HG03342 (cell line): Measurements from ENCODE around the gene GRID1.
"Not testable (repeated sequence)": the region's sequence is repeated elsewhere in the genome, so short reads cannot be mapped to it uniquely, and the experiment has no call there.

Experiments
- ATAC-seq: cut with Tn5 transposase; IDR thresholded peaks from one replicate; pipeline ENCODE4 v1.9.1; 2021; ENCODE audit warnings: mild to moderate bottlenecking, moderate library complexity; ENCODE audit not compliant: unreplicated experiment

The GRID1 gene

DNA sequence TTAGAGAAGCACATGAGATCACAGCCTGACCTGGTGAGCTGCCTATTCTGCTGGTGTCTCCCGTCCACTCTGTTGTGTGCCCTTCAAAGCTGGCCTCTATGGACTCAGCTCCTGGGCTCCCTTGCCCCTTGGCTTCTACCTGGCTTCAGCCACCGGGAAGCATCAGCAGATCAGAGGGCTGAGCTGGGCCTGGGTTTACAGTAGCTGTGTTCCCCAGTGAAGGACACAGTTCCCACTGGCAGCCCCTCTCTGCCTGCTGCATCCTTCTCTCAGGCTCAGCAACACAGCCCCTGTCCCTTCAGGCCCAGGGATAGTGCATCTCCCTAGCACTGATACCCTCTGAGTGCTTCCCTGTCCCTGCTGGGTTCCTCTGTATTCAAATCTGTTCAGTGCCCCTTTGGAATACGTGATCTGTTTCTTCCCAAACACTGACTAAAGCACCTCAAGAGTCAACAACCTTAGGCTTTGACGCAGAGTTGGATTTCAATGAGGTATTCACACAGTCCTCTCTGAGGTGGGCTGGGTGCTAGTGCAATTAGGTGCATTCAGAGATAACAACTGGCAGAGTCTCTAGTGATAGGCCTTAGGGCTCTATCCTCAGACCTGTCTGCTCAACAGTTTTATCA lies 109.8 kb downstream of the GRID1 start:
- ATAC-seq: no peak

DNA sequence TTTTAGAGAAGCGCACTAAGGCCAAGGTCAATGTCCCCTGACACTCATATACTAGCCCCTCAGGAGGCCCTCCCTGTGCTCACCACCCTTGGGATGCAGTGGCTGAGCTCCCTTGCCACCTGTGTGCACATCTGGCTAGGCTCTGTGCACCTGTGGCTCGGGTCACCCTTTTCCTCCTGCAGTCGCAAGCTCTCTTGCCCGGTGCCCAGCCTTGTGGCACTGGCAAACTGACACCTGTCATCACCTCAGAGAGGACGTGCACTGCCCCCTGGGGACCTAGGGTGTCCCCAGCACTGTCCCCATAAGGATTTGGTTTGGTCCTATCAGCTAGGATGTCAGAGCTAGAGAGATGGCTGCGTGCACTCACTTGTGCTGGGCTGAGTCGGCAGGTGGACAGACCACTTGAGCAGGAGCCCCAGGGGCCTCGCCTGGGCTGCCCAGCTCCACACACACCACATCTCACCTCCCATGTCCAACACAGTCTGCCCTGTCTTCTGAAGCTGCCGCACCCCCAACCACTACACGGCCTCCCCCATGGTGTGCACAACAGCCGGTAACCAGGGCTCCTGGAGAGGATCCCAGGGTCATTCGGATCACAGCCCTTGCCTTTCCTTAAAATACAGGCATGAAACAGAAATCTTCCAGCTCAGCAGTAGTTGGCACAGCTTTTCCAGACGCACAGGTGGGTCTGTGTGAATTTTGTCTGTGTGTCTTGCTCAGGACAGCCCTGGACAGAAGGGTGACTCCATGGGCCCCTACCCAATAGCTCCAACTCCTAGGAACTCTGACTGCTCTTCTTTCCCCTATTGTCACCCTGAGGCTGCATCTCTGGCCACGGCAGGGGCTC lies 111.0 kb downstream of the GRID1 start:
- no peak for ATAC-seq

DNA sequence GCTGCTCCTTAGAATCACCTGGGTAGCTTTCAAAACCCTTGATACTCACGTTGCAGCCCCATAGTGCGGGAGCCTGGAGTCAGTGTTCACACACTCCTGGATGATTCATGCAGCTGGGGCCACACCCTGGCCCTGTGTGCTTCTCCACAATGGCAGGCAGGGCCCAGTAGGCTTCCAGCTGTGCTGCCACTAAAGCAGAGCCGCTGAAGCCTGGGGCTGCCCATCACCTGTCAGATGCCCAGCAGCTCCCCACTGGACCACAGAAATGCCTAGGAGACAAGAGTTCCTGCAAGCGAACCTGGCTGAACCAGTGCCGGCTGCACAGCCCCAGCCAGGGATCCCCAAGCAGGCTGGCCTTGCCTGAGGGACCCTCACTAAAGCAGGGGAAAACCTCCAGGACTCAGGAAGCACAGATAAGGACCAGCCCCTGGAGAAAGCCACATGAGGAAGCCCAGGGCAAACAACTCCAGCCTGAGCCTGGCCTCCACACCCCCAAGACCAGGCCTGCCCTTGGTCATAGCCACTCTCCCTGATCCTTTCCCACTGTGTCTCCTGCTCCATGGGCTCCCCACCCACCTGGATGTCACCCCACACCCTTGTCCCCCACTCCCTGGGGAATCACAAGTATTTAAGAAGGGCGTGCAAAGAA lies 111.9 kb downstream of the GRID1 start:
- no peak for ATAC-seq

DNA sequence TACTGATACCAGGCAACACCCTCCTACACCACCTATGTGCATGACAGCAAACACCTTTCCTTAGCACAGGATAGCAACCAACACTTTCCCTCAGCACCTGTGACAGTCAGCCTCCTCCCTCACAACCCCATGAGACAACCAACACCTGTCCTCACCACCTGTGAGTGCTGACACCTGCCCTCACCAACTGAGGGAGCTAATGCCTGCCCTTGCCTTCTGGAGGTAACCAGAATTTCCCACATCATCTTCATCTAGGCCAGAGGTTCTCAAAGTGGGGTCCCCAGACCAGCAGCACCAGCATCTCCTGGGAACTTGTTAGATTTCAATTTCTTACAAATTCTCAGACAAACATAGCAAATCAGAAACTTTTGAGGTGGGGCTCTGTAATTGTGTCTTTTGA lies 112.5 kb downstream of the GRID1 start:
- no peak for ATAC-seq

DNA sequence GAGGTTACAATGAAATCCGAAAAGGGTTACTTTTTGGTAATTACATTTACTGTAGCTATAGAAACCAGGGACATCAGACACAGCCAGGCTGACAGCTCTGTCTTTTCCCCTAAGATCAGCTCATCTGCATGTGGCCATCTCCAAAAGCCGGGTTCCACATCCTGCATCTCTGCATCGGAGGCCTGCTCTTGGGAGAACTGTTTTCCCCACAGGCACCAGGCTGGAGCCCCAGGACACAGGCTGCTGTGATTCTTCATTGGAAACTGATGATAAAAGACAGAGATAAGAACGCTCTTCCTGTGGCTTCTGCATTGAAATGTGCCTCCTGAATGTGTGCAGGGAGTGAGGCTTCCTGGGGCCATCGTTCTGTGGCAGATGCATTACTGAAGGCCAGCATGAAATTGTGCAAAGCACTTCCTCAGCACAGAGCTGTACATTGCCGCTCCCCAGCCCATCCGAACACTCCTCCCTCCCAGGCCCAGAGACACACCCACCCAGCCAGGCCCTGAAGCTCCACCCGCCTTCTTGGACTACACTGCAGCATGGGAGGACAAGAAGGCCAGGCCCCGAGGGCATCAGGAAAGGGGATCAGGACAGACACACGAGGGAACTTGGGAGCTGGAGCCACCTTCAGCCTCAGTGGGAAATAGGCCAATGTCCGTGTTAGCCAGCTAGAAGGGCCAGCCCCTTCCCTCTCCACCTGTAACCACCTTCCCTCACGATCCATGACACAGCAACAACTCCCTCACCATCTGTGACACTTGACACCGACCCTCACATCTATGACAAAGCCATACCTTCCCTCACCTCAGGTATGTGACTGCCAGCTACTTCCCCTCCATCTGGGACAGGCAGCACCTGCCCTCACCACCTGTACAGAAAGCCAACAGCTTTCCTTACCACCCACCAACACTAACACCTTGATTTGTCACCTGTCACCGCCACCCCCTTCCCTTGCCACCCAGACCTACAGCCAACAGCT lies 113.2 kb downstream of the GRID1 start:
- no peak for ATAC-seq

DNA sequence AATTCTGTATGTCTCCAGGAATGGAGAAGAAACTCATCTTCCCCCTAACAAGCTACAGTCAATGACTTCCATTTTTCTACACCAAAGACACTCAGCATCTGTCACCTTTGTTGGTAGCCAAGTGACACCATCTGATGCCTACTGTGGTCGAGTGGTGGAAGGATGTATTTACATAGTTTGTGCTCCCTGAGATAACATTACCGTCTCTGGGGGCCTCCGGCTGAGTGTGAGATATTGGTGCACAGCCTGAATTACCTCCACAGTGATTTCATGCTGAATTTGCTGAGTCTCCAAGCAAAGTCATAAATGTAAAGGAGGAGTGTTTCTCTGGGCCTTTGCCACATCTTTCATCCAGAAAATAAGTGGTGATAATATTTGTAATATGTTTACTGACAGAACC lies 114.0 kb downstream of the GRID1 start:
- no peak for ATAC-seq

DNA sequence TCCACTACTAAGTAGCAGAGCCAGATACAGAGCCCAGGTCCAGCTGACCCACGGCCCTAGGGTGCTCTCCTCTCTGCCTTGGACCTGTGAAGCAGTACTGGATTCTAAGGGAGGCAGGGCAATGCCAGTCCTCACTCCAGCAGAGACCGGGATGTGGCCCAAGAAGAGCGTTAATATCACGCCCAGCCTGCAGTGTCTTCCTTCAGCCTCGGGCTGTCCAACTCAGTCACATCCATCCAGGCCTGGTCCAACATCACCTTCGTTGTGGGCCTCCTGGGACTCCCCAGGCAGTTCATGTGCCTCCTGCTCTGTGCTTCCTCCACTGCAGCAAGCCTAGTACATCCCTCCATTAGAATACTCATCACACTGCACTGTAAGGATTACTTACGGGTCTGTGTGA lies 114.5 kb downstream of the GRID1 start:
- ATAC-seq: no peak

DNA sequence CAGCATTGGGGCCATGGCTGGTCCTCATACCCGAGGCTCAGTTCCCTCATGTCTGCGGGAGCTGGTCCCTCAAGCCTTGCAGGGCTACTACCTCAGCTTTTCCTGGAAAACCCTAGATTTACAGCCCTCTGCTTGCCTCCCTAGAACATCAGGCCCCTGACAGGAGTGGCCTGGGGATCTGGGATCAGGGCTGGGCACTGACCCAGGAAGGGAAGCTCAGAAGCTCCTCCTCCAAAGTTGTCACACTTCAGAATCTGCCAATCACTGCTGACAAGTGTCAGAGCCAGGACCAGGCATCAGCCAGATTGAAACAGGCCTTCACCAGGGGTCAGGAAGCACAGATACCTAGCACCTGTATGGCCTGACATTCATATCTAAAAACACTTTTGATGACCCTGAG lies 115.2 kb downstream of the GRID1 start:
- ATAC-seq: no peak

DNA sequence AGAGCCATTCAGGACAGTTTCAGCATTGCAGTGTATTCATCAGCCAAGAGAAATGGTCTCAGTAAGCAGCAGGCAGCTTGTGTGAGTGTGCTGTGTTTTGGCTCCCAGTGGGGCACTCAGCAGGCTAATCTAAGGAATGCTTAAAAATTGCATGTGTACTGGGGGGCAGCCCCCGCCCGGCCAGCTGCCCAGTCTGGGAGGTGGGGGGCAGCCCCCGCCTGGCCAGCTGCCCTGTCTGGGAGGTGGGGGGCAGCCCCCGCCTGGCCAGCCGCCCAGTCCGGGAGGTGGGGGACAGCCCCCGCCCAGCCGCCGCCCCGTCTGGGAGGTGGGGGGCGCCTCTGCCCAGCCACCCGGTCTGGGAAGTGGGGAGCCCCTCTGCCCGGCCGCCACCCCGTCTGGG lies 116.2 kb downstream of the GRID1 start:
- no peak for ATAC-seq

DNA sequence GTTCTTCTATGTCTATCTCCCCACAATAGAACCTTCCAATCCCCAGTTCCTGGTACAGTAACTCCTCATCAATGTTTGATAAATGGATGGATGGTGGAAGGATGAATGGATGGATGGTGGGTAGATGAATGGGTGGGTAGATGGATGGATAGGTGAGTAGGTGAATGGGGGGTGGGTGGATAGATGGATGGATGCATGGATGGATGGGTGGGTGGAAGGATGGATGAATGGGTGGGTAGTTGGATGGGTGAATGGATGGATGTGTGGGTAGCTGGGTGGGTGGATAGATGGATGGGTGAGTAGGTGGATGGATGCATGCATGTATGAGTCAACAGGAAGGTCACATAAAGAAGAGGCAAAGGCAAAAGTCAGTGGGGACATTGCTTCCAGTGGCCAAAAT lies 116.8 kb downstream of the GRID1 start:
- ATAC-seq: no peak

DNA sequence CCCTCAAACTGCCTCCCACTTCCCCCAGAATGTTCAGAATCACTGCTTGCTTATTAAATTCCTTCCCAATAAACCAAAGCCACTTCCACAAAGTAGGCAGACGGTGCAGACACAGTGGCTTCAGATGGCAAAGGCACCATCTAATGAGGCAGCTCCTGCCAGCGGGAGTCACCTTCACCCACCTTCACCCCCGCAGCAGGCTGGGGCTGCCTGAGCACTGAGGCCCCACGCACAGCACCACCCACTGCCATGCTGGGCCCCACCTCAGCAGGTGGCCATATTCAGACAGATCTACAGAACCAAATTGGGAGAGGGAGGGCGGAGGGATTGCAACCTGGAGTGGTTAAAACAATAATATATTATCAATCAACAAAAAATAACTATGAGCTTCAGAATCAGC lies 118.5 kb downstream of the GRID1 start:
- ATAC-seq: no peak

DNA sequence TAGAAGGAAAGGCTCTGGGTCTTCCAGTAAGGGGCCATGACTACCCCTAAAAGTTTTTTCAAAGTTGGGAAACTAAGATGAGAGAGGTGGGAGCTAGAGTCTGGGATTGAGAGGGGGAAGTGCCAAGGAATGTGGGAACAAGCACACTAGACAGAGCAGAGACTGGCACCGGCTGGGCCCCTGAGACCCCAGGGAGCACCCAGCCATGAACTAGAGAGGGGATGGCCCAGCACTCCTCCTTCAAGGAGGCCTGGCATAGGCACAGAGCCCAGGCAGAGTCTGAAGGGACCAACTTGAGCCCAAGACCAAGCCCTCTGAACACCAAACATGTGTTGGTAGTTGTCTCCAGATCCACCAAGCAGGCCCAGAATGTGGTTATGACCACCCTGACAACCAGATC lies 119.0 kb downstream of the GRID1 start:
- no peak for ATAC-seq

DNA sequence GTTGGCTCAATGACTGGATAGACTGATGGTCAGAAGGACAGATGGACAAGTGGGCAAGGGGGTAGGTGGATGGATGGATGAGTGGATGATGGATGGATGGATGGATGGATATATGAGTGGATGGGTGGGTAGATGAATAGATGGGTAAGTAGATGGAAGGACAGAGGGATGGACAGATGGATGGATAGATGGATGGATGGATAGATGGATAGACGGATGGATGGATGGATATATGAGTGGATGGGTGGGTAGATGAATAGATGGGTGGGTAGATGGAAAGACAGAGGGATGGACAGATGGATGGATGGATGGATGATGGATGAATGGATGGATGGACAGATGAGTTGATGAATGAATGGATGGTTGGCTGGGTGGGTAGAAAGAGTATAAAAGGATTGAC lies 119.5 kb downstream of the GRID1 start:
- no peak for ATAC-seq

DNA sequence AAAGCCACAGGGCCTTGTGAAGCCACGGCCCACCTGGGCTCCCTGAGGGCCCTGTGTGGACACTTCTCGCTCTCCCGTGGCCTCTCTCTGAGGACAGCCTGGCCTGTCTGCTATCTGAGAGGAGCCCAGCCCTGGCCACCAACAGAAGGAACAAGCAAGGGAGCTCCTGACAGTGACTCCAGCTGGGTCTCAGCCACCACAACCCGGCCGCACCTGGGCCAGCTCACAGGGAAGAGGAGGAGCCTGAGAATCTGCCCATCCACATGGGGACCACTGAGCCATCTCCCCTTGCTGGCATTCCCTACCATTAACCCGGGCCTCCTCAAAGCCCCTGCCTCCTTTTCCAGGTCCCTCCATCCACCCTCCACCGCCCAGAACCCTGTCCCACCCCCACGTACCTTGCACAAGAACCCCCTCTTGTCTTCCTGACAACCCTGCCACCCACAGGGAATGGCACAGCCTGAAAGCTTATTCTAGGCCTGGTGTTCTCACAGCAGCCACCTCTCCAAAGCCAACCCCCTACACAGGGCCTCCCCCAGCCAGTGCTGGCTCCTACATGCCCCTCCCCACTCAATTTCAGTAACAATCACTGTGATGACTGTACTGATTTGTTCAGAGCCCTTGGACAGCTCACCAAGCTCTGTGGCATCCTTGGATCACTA lies 120.2 kb downstream of the GRID1 start:
- no peak for ATAC-seq

DNA sequence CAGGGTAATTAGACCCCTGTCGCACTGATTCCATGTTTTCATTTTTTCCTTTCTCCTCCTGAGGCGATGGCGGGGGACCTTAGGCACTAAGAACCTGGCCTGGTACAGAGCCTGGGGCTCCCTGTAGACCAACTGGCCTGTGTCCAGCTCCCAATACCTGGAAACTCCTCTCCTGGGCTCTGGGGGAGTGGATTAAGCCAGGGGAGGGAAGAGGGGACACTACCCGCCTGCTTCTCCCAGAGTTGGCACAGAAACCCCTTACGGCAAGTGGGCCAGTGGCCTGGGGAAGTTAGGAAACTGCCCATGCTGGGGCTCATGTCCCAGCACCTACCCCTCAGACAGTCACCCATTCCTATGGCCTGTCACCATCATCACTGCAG lies 121.6 kb downstream of the GRID1 start:
- ATAC-seq: no peak

DNA sequence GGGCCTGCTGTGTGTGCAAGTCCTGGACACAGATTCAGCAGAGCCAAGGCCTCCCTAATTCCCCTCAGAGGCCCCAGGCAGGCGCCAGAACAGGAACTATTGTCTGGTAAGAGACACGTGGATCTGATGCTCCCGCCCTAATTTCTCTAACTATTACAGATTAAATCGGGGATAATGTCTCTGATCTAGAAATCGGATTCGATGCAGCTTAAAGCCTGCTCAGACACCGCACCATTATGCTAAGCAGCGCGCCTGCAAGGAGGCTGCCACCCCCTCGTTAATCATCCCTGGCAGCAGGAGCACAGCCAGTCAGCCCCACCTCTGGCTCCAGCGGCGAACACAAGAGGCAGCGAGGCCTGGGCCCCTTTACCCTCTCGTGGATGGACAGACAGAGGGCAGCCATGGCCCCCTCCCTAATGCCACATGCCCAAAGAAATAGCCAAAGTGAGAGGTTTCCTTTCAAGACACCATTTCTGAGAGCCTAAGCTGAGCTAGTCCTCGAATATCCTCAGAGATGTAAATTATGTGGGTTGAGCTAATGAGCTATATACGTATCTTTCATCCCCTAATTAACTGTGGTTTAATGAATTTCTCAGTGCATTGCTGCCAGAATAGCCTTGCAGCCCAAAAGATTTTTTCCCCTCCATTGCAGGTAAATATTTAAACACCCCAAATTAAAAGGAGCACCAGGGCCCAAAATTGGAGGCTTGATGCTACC lies 122.1 kb downstream of the GRID1 start:
- no peak for ATAC-seq

DNA sequence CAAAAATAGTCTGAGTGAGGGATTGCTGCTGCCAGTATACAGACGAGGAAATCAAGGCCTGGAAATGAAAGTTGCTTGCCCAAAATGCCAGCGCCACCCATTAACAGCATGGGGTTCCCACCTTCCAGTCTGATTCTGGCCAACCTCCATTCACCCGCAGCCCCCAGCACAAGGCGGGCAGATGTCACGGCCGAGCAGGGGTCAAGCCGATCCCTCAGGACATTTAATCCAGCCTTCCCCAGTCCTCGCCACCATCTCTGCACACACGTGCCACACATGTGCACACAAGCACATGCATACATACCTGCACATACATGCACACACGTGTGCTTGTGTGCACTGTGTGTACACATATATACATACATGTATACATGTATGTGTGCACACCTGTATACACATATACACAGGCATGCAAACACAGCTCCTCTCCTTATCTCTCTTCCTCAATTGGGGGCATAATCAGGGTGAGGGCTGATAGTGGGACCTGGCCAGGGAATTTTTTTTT lies 122.9 kb downstream of the GRID1 start:
- no peak for ATAC-seq

DNA sequence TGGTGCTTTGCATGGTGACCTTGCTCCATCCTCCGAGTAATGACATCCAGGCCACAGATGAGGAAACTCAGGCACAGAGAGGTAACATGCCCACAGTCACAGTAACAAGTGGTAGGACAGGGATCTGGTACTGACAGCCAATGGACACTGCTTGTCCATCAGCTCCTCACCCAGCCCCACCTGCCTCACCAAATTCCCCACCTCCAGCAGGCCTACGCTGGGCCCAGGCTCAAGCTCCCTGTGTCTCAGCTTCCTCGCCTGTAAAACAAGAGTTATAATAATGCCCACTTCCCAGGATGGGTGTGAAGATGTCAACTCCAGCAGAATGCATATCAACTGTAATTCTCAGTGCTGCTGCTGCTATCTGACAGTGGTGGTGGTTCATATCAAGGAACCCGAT lies 123.8 kb downstream of the GRID1 start:
- ATAC-seq: no peak

DNA sequence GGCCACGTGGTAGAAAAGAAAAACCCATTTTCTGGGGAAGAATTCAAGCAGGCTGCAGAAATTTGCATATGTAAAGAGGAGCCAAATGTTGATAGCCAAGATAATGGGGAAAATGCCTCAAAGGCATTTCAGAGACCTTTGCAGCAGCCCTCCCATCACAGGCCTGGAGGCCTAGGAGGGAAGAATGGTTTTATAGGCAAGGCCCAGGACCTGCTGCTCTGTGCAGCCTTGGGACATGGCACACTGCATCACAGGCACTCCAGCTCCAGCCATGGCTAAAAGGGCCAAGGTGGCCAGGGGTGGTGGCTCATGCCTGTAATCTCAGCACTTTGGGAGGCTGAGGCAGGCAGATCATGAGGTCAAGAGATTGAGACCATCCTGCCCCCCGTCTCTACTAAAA lies 128.5 kb downstream of the GRID1 start:
- not testable (repeated sequence) for ATAC-seq
